ENCODE results near the gene CTIF. TPM values are rescaled to one million over a fixed set of nuclear protein-coding genes. Genes with fewer than 3 reads are reported as not detected.

Gene CTIF
- total RNA-seq, 1 donor from 2014 or later = 51.5 TPM

- DNase-seq (ENCODE audit: low spot score) = no peak
- H3K27ac Mint-ChIP-seq (ENCODE audit: unreplicated experiment) = no peak overlapping the region
- no peaks in the 10 kb centered on the region for H3K9me3 Mint-ChIP-seq (ENCODE audit: unreplicated experiment)
- peaks cover 13% of the 10 kb centered on the region for H3K36me3 Mint-ChIP-seq (ENCODE audit: low read depth, unreplicated experiment)
- H3K4me3 Mint-ChIP-seq (ENCODE audit: unreplicated experiment) = no peak overlapping the region
- peaks cover 31% of the 10 kb centered on the region for H3K4me1 Mint-ChIP-seq (ENCODE audit: unreplicated experiment)
- H3K27me3 Mint-ChIP-seq (ENCODE audit: unreplicated experiment) = peaks cover 9% of the 10 kb centered on the region
- TF ChIP-seq, protein P1, sequence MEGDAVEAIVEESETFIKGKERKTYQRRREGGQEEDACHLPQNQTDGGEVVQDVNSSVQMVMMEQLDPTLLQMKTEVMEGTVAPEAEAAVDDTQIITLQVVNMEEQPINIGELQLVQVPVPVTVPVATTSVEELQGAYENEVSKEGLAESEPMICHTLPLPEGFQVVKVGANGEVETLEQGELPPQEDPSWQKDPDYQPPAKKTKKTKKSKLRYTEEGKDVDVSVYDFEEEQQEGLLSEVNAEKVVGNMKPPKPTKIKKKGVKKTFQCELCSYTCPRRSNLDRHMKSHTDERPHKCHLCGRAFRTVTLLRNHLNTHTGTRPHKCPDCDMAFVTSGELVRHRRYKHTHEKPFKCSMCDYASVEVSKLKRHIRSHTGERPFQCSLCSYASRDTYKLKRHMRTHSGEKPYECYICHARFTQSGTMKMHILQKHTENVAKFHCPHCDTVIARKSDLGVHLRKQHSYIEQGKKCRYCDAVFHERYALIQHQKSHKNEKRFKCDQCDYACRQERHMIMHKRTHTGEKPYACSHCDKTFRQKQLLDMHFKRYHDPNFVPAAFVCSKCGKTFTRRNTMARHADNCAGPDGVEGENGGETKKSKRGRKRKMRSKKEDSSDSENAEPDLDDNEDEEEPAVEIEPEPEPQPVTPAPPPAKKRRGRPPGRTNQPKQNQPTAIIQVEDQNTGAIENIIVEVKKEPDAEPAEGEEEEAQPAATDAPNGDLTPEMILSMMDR (IDR thresholded peaks at IDR 0.05; ENCODE audit: unreplicated experiment) = no peak
Measured at GRCh38 chr18:48778344-48779011, 239.6 kb downstream of the CTIF start.

DNA sequence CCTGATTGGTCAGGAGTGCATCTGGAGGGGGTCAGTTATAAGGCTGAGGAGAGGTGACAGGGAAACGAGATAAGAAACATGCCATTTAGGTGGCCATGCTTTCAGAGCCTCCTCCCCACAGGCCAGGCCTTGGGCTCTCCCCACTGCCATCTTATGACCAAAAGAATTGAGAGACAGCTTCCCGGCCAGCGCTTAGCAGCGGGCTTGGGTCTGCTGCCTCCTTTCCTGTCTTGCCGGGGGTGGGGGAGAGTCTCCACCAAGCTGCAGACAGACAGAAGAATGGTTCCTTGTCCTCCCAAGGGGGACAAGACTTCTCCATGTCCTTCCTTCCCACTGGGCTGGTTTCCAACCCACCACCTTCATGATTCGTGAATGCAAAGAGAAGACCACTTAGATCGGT lies 240.6 kb downstream of the CTIF start:
- H3K27ac Mint-ChIP-seq (ENCODE audit: unreplicated experiment) = no peak overlapping the region
- DNase-seq (ENCODE audit: low spot score) = no peak
- peaks cover 12% of the 10 kb centered on the region for H3K27me3 Mint-ChIP-seq (ENCODE audit: unreplicated experiment)
- H3K4me3 Mint-ChIP-seq (ENCODE audit: unreplicated experiment) = no peak overlapping the region
- TF ChIP-seq, protein P1 (IDR thresholded peaks at IDR 0.05; ENCODE audit: unreplicated experiment) = no peak
- no peaks in the 10 kb centered on the region for H3K9me3 Mint-ChIP-seq (ENCODE audit: unreplicated experiment)
- H3K4me1 Mint-ChIP-seq (ENCODE audit: unreplicated experiment) = peaks cover 38% of the 10 kb centered on the region
- peaks cover 13% of the 10 kb centered on the region for H3K36me3 Mint-ChIP-seq (ENCODE audit: low read depth, unreplicated experiment)

GRCh38 chr18:48780201-48780912 lies 241.5 kb downstream of the CTIF start:
- DNase-seq (ENCODE audit: low spot score) = no peak
- TF ChIP-seq, protein P1 (IDR thresholded peaks at IDR 0.05; ENCODE audit: unreplicated experiment) = no peak
- peaks cover 12% of the 10 kb centered on the region for H3K27me3 Mint-ChIP-seq (ENCODE audit: unreplicated experiment)
- peak overlapping the region; percentile 23 for H3K27ac Mint-ChIP-seq (ENCODE audit: unreplicated experiment)
- no peak overlapping the region for H3K4me3 Mint-ChIP-seq (ENCODE audit: unreplicated experiment)
- peaks cover 8% of the 10 kb centered on the region for H3K36me3 Mint-ChIP-seq (ENCODE audit: low read depth, unreplicated experiment)
- H3K9me3 Mint-ChIP-seq (ENCODE audit: unreplicated experiment) = no peaks in the 10 kb centered on the region
- peaks cover 42% of the 10 kb centered on the region for H3K4me1 Mint-ChIP-seq (ENCODE audit: unreplicated experiment)

GRCh38 chr18:48780913-48781162 lies 242.0 kb downstream of the CTIF start:
- Mint-ChIP-seq H3K27ac (ENCODE audit: unreplicated experiment) (peak overlapping the region; percentile 30), H3K9me3 (ENCODE audit: unreplicated experiment) (no peaks in the 10 kb centered on the region), H3K36me3 (ENCODE audit: low read depth, unreplicated experiment) (peaks cover 7% of the 10 kb centered on the region), H3K4me1 (ENCODE audit: unreplicated experiment) (peaks cover 37% of the 10 kb centered on the region), H3K4me3 (ENCODE audit: unreplicated experiment) (no peak overlapping the region), H3K27me3 (ENCODE audit: unreplicated experiment) (peaks cover 10% of the 10 kb centered on the region)
- TF ChIP-seq, protein P1 (IDR thresholded peaks at IDR 0.05; ENCODE audit: unreplicated experiment) = no peak
- DNase-seq (ENCODE audit: low spot score) = no peak
